GM12878 (cell line): Measurements from ENCODE around the gene SPCS1. TPM values are rescaled to one million over a fixed set of nuclear protein-coding genes. Genes with fewer than 3 reads are reported as not detected.

Experiments used
- ETV6 ChIP-seq, 2 experiments: fragments of 450-650 bp in 1 of 2; IDR thresholded peaks in 1 of 2; conservative IDR thresholded peaks in 1 of 2; 2 replicates each; pipeline ENCODE4 v1.6.1; 2014; ENCODE audit warnings: antibody characterized with exemption in 1 of 2, borderline replicate concordance in 1 of 2, low read depth in 1 of 2, mild to moderate bottlenecking in 1 of 2, moderate library complexity in 1 of 2
- FOXK2 ChIP-seq: fragments of 450-650 bp; IDR thresholded peaks from 2 replicates; pipeline ENCODE4 v1.6.1; 2017; ENCODE audit warnings: mild to moderate bottlenecking, moderate library complexity
- IKZF1 ChIP-seq: fragments of 450-650 bp; conservative IDR thresholded peaks from 2 replicates; pipeline ENCODE4 v1.6.1; 2017; ENCODE audit warnings: antibody characterized with exemption, mild to moderate bottlenecking
- KLF5 ChIP-seq: fragments of 450-650 bp; IDR thresholded peaks from 2 replicates; pipeline ENCODE4 v1.6.1; 2014; ENCODE audit warnings: mild to moderate bottlenecking; ENCODE audit not compliant: partially characterized antibody
- POLR2AphosphoS5 ChIP-seq: IDR thresholded peaks from 2 replicates; pipeline ENCODE4 v1.6.1; 2011; ENCODE audit warnings: mild to moderate bottlenecking, low read length, inconsistent platforms
- RAD51 ChIP-seq: fragments of 450-650 bp; IDR thresholded peaks from 2 replicates; pipeline ENCODE4 v1.6.1; 2016; ENCODE audit warnings: moderate library complexity, mild to moderate bottlenecking, inconsistent platforms
- SIN3A ChIP-seq: IDR thresholded peaks from 2 replicates; pipeline ENCODE4 v1.6.1; 2012; ENCODE audit warnings: low read depth, low read length, improper control_type of control experiment
- SMARCA5 ChIP-seq: fragments of 450-650 bp; IDR thresholded peaks from 2 replicates; pipeline ENCODE4 v1.6.1; 2017; ENCODE audit warnings: mild to moderate bottlenecking
- SREBF1 ChIP-seq: IDR thresholded peaks from 2 replicates; pipeline ENCODE4 v1.6.1; 2012; ENCODE audit warnings: mild to moderate bottlenecking, low read length
- ZNF207 ChIP-seq: fragments of 450-650 bp; IDR thresholded peaks from 2 replicates; pipeline ENCODE4 v1.6.1; 2014; ENCODE audit warnings: antibody characterized with exemption, mild to moderate bottlenecking, borderline replicate concordance
- polyA plus RNA-seq, 11 experiments: library from polyadenylated mRNA; depleted of rRNA in 4 of 11; unstranded in 6 of 11; stranded (reverse) in 5 of 11; fragments of >200 nt; fragmentation: Nextera tagmentation in 4 of 11; fragmentation: Illumina TruSeq in 1 of 11; extraction: Ambion mirVana in 4 of 11; extraction: Trizol in 1 of 11; gene quantifications; 1 replicate in 1 of 11; 2 replicates in 10 of 11; pipeline versions ENCODE4 v1.2.1 to v1.2.3, GENCODE V29; 2011 to 2016; ENCODE audit warnings: inconsistent platforms in 2 of 11, missing spikeins in 2 of 11, low read depth in 1 of 11
- total RNA-seq, 4 experiments: library from RNA; depleted of rRNA in 3 of 4; stranded (reverse); fragments of >200 nt in 3 of 4; fragmentation: Illumina TruSeq in 1 of 4; extraction: Trizol in 1 of 4; gene quantifications; 2 replicates each; pipeline versions ENCODE4 v1.2.1 to v1.2.3, GENCODE V29; 2013 to 2021
- TF ChIP-seq, protein P1 (sequence below): IDR thresholded peaks from 2 replicates; pipeline ENCODE4 v1.6.1; 2012; ENCODE audit warnings: low read length, inconsistent platforms
- TF ChIP-seq, protein P2 (sequence below): fragments of 450-650 bp; IDR thresholded peaks from 2 replicates; pipeline ENCODE4 v1.6.1; 2014; ENCODE audit warnings: mild to moderate bottlenecking
- TF ChIP-seq, protein P3 (sequence below): fragments of 450-650 bp; IDR thresholded peaks from 2 replicates; pipeline ENCODE4 v1.6.1; 2018; ENCODE audit warnings: mild to moderate bottlenecking, low read depth, moderate library complexity; ENCODE audit not compliant: partially characterized antibody
- TF ChIP-seq, protein P4 (sequence below): fragments of 450-650 bp; IDR thresholded peaks from 2 replicates; pipeline ENCODE4 v1.6.1; 2017; ENCODE audit warnings: mild to moderate bottlenecking, moderate library complexity
- TF ChIP-seq, protein P5 (sequence below): fragments of 150-350 bp; IDR thresholded peaks from 2 replicates; pipeline ENCODE4 v1.6.1; 2016; ENCODE audit warnings: low read depth, low read length

SPCS1 gene
- total and polyA plus RNA-seq, 10 of the 15 experiments (the other 5 are each of a cell fraction or from before 2014, with no cell fraction given): 107 to 994 (median 233) TPM

DNA sequence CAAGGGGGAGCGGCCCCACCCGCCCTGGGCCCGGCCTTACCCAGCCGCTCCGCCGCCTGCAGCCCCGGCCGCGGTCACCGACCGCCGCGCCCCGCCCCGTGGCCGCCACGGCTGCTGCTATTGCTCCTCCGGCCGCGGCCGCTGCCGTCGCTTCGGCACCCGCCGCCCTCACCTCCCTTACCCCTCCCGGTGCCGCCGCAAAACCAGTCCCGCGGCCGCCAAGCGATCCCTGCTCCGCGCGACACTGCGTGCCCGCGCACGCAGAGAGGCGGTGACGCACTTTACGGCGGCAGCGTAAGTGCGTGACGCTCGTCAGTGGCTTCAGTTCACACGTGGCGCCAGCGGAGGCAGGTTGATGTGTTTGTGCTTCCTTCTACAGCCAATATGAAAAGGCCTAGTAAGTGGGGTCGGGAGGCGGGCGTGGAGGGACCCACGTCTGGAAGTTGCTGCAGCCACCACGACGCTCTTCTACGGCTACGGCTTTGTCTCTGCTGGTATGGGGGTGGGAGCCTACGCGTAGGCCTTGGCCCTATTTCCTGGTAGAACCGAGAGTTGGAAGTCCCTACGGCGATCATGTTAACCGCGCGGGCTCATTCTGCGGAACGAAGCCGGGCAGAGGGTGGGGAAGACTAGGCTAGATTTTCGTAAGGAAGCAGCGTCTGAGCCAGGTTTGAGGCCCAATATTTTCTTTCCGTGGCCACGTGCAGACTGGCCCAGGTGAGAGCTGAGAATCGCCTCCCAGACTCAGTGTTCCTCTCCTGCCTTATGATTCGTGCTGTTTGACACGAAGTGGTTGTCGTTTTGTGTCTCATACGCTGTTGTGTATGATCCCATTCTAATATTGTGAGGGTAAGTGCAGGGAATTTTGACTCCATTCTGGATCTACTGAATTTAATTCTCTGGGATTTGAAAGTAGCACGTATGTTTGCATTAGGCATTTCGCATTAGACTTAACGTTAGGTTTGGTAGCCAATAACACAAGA lies 19.9 kb upstream of the SPCS1 start, which contains the start of the genes GNL3 and PBRM1 (continued):
- TF ChIP-seq, protein P1, sequence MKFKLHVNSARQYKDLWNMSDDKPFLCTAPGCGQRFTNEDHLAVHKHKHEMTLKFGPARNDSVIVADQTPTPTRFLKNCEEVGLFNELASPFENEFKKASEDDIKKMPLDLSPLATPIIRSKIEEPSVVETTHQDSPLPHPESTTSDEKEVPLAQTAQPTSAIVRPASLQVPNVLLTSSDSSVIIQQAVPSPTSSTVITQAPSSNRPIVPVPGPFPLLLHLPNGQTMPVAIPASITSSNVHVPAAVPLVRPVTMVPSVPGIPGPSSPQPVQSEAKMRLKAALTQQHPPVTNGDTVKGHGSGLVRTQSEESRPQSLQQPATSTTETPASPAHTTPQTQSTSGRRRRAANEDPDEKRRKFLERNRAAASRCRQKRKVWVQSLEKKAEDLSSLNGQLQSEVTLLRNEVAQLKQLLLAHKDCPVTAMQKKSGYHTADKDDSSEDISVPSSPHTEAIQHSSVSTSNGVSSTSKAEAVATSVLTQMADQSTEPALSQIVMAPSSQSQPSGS: no peak
- no peak for TF ChIP-seq FOXK2
- TF ChIP-seq IKZF1: peak; percentile 83
- TF ChIP-seq, protein P2, sequence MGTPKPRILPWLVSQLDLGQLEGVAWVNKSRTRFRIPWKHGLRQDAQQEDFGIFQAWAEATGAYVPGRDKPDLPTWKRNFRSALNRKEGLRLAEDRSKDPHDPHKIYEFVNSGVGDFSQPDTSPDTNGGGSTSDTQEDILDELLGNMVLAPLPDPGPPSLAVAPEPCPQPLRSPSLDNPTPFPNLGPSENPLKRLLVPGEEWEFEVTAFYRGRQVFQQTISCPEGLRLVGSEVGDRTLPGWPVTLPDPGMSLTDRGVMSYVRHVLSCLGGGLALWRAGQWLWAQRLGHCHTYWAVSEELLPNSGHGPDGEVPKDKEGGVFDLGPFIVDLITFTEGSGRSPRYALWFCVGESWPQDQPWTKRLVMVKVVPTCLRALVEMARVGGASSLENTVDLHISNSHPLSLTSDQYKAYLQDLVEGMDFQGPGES: 0 out of 2 replicates have a peak, but pooled peaks have one; percentile 10
- TF ChIP-seq, protein P3, sequence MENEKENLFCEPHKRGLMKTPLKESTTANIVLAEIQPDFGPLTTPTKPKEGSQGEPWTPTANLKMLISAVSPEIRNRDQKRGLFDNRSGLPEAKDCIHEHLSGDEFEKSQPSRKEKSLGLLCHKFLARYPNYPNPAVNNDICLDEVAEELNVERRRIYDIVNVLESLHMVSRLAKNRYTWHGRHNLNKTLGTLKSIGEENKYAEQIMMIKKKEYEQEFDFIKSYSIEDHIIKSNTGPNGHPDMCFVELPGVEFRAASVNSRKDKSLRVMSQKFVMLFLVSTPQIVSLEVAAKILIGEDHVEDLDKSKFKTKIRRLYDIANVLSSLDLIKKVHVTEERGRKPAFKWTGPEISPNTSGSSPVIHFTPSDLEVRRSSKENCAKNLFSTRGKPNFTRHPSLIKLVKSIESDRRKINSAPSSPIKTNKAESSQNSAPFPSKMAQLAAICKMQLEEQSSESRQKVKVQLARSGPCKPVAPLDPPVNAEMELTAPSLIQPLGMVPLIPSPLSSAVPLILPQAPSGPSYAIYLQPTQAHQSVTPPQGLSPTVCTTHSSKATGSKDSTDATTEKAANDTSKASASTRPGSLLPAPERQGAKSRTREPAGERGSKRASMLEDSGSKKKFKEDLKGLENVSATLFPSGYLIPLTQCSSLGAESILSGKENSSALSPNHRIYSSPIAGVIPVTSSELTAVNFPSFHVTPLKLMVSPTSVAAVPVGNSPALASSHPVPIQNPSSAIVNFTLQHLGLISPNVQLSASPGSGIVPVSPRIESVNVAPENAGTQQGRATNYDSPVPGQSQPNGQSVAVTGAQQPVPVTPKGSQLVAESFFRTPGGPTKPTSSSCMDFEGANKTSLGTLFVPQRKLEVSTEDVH: peak; percentile 41
- peak; percentile 95 for TF ChIP-seq ZNF207
- TF ChIP-seq SMARCA5: peak; percentile 83; the same call in 1 of the 2 replicates
- TF ChIP-seq KLF5: peak; percentile 60
- TF ChIP-seq POLR2AphosphoS5: peak; percentile 94
- TF ChIP-seq, protein P4, sequence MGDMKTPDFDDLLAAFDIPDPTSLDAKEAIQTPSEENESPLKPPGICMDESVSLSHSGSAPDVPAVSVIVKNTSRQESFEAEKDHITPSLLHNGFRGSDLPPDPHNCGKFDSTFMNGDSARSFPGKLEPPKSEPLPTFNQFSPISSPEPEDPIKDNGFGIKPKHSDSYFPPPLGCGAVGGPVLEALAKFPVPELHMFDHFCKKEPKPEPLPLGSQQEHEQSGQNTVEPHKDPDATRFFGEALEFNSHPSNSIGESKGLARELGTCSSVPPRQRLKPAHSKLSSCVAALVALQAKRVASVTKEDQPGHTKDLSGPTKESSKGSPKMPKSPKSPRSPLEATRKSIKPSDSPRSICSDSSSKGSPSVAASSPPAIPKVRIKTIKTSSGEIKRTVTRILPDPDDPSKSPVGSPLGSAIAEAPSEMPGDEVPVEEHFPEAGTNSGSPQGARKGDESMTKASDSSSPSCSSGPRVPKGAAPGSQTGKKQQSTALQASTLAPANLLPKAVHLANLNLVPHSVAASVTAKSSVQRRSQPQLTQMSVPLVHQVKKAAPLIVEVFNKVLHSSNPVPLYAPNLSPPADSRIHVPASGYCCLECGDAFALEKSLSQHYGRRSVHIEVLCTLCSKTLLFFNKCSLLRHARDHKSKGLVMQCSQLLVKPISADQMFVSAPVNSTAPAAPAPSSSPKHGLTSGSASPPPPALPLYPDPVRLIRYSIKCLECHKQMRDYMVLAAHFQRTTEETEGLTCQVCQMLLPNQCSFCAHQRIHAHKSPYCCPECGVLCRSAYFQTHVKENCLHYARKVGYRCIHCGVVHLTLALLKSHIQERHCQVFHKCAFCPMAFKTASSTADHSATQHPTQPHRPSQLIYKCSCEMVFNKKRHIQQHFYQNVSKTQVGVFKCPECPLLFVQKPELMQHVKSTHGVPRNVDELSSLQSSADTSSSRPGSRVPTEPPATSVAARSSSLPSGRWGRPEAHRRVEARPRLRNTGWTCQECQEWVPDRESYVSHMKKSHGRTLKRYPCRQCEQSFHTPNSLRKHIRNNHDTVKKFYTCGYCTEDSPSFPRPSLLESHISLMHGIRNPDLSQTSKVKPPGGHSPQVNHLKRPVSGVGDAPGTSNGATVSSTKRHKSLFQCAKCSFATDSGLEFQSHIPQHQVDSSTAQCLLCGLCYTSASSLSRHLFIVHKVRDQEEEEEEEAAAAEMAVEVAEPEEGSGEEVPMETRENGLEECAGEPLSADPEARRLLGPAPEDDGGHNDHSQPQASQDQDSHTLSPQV: 0 out of 2 replicates have a peak, but pooled peaks have one; percentile 26
- TF ChIP-seq ETV6 (conservative IDR thresholded peaks at IDR 0.05 in 1 of 2, IDR thresholded peaks at IDR 0.05 in 1 of 2; ENCODE audit: borderline replicate concordance in 1 of 2, low read depth in 1 of 2): 0 out of 4 replicates have a peak, but pooled peaks of 1 of the 2 experiments have one; percentile 2
- TF ChIP-seq, protein P5, sequence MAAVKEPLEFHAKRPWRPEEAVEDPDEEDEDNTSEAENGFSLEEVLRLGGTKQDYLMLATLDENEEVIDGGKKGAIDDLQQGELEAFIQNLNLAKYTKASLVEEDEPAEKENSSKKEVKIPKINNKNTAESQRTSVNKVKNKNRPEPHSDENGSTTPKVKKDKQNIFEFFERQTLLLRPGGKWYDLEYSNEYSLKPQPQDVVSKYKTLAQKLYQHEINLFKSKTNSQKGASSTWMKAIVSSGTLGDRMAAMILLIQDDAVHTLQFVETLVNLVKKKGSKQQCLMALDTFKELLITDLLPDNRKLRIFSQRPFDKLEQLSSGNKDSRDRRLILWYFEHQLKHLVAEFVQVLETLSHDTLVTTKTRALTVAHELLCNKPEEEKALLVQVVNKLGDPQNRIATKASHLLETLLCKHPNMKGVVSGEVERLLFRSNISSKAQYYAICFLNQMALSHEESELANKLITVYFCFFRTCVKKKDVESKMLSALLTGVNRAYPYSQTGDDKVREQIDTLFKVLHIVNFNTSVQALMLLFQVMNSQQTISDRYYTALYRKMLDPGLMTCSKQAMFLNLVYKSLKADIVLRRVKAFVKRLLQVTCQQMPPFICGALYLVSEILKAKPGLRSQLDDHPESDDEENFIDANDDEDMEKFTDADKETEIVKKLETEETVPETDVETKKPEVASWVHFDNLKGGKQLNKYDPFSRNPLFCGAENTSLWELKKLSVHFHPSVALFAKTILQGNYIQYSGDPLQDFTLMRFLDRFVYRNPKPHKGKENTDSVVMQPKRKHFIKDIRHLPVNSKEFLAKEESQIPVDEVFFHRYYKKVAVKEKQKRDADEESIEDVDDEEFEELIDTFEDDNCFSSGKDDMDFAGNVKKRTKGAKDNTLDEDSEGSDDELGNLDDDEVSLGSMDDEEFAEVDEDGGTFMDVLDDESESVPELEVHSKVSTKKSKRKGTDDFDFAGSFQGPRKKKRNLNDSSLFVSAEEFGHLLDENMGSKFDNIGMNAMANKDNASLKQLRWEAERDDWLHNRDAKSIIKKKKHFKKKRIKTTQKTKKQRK: no peak
- peak; percentile 25; the same call in 1 of the 2 replicates for TF ChIP-seq RAD51
- peak; percentile 97 for TF ChIP-seq SIN3A
- TF ChIP-seq SREBF1: no peak; the same call in 1 of the 2 replicates
